Superior temporal gyrus (tissue), 1 donor: ENCODE data around the gene TTC29.
"Not testable (repeated sequence)": the region's sequence is repeated elsewhere in the genome, so short reads cannot be mapped to it uniquely, and the experiment has no call there.

Experiments used
- DNase-seq: peaks from one replicate; pipeline ENCODE4 v3.0.0-alpha.2; 2016; ENCODE audit errors: extremely low spot score

Gene TTC29

DNA sequence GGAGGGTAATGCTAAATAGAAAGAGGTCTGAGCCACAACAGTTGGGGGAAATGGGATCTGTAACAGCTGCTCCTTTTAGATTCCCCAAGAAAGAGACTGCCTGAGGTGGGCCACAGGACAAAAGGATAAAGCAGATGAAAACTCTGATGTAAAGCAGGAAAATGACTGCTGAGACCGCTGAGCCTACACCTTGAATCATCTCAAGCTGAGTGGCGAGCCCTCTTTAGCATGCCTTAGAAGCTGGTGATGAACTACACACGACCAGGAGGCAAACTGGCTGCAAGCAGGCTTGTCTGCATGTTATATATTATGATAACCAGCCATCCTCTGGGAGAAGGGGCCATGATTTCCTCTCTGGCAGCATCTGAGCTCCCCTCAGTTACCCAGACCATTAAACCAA lies 88.4 kb downstream of the TTC29 start:
- no peak for DNase-seq

DNA sequence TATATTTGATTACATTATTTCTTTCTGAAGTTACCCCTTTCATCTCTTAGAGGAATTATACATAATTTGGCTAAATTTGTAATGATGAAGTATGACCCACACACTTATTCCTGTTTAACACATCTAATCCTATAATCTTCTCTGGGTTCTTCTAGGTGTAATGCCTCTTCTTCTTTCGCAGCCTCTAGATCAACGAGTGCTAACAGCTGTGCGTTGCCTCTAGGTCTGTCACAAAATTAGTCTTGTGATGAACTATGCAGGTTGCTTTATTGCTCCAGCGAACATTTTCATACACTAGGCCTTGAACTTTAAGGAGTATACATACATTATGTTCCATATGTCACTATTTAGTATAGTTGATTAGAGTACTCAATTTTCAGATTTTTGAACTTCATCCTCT lies 89.9 kb downstream of the TTC29 start:
- no peak for DNase-seq

- no peak for DNase-seq
These were observed 93.3 kb downstream of the TTC29 start for GRCh38 chr4:146852360-146852759.

- no peak for DNase-seq
These were observed 98.3 kb downstream of the TTC29 start for GRCh38 chr4:146847345-146847744.

- DNase-seq = no peak
These were observed 98.8 kb downstream of the TTC29 start for GRCh38 chr4:146846882-146847281.

DNA sequence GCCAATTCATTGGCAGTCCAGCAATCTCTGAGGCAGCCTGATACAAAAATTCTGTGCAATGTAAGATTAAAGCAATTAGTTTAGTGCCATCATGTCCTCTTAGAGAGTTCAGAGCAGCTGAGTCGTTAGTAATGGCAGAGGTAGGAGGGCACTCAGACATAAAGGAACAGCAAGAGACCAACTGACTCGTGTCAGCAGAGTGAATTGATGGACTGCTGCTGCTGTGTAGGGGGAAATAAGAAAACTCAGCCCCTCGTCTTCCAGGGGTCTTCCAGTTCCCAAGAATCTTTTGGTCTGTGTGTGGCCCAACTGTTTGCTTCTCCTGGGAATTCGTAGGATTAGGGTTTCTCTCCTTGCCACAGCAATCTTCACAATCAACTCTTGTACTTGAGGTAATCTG lies 100.9 kb downstream of the TTC29 start:
- no peak for DNase-seq

DNA sequence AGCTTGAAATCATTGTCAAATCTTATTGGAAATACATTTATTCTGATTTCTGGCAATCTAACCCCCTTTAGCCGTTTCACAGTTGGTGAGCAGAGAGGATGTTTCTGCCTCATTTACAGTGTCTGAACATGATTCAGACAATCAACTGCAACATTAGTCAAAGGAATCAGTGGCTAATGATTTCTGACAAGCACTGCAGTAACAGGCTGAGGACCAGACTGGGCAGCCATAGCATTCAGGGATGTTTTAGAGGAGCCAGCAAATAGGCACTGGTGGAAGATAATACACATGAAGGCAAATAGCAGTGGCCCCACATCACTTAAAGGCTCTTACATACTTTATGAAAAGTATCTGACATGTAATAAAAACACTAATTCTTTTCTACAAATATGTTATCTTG lies 102.8 kb downstream of the TTC29 start:
- no peak for DNase-seq

DNA sequence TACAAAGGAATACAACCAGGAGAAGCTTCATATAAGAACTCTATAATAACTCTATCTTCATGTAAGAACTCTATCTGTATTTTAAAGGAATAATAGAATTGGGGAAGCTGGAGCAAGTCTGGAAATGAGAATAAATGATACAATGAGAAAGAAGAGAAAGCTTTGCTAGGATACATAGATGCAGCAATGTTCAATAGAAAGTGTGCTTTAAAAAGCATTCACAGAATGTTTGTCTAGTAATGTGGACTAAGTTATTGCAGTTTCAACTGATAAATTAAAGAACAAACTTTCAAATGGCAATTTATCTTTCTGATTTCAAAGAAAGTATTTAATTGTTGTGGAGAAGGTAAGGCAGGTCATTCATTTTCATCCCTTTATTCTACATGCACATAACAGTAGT lies 104.9 kb downstream of the TTC29 start:
- DNase-seq = no peak

DNA sequence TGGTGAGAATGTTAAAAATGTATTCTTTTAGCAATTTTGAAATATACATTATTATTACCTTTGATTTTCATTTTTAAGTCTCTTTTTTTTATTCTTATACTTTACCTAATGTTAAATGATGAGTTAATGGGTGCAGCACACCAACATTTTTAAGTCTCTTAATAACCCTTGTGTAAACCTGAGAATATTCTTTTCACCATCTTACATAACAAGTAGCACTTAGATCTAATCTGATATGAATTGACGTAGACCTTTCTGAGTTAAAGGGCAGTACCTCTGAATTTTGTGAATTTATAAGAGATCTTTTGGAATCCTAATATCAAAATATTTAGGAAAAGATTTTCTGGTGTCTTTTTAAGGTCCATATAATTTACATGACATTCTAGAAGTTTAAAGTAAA lies 110.6 kb downstream of the TTC29 start:
- no peak for DNase-seq

DNA sequence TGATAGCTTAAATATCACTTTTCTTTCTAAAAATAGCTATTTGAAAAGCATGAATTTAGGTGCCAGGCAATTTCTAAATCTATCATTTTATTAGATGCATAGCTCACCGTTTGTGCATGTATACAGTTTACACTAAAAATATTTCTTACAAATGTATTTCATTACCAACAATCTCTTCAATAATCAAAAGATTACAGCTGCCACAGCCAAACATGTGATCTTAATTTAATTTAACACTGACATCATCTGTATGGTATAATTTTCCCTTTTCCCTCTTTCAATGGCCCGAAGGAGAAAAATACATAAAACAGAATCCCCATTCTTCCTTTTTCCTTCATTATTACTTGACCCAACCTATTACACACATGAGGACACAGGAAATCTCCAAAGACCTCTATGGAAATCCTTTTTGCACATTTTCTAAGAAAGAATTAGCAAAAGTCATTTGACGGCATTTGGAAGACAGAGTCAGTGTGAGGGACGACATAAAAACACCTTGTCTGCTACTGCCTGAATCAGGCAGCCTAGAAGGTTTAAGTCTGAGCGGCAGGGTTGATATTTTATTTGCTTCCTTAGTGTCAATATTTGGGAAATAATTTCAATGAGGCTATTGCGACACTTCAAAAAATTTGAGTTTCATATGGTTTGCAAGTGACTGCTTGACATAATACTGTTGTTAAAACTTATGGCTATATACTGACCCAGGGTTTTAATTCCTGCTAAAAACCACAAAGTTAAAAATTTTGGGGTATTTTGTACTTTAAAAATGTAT lies 111.2 kb downstream of the TTC29 start:
- no peak for DNase-seq

GRCh38 chr4:146833530-146833929 lies 112.1 kb downstream of the TTC29 start:
- DNase-seq = no peak

DNA sequence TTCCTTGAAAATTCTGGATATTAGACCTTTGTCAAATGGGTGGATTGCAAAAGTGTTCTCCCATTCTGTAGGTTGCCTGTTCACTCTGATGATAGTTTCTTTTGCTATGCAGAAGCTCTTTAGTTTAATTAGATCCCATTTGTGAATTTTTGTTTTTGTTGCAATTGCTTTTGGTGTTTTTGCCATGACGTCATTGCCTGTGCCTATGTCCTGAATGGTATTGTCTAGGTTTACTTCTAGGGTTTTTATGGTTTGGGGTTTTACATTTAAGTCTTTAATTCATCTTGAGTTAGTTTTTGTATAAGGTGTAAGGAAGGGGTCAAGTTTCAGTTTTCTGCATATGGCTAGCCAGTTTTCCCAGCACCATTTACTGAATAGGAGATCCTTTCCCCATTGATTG lies 122.7 kb downstream of the TTC29 start:
- not testable (repeated sequence) for DNase-seq

- DNase-seq = no peak
These were observed 130.9 kb downstream of the TTC29 start for GRCh38 chr4:146814750-146815149.

DNA sequence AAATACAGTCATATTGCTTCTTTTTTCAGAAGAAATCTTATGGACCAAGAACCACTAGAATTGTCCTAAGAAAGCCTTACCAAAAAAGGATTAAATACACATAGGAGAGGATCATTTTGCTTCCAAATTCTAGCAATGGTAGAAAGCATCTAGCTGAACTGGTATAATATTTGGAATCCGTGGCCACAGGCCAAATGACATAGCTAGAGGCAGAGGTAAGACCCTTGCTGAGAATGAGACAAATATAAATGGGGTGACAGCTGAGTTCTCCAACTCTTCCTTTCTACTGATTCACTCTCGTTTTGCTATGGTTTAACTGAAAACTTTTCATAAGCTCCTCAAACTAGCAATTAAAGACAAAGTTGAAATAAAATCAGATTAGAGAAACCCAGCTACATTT lies 150.0 kb downstream of the TTC29 start:
- DNase-seq = no peak

DNA sequence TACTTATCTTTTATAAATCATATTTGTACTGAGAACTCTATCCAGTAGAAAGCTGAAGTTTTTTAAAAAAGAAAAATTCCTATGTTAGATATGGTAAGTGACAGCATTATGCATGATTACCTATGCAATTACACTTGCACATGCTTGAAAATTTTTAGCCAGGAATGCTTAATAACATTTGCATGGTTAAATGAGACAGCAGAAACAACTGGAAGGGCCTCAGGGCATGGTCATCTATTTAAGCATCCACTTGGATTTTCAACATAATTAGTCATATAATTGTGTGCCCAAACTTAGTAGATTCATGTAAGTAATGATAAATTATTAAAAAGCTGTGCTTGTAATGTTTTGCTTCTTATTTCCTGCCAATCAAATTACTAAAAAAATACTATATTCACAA lies 151.9 kb downstream of the TTC29 start:
- DNase-seq = no peak

- DNase-seq = no peak
These were observed 154.2 kb downstream of the TTC29 start for GRCh38 chr4:146791439-146791838.

DNA sequence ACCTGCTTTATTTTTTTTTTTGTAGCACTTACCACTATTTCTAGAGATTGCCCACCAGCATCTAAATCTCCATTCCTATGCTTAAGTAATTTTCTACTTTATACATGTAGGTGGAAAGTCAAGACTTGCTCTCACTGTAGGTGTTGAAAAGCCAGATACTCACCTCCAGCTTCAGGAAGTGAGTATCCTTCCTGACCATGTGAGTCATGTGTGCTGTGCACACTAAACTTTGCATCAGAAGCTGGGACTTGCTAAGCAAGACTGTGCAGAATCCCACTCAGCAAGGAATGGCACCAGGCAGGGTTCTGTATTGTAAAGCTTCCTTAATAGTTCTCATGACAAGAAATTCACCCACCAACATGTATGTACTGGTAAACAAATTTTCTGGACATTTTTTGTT lies 155.1 kb downstream of the TTC29 start:
- no peak for DNase-seq

- DNase-seq = no peak
These were observed 157.9 kb downstream of the TTC29 start for GRCh38 chr4:146787731-146788130.

DNA sequence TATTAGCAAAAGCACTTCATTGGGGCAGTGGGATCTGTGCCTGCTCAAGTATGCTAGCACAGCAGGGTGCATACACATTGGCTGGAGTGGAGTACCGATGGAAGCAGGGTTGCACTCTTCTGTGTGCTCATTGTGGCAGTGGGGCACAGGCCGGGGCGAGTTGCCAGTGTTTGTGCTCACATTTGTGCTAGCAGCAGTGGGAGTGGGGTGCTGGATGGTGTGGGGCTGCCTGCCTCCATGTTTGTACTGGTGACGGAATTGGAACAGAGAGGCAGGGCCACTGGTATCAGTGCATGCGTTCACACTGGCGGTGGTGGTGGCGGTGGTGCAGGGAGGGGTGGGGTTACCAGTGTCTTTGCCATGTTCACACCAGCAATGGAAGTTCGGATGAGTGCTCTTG lies 169.0 kb downstream of the TTC29 start:
- no peak for DNase-seq

GRCh38 chr4:146763560-146763959 lies 182.1 kb downstream of the TTC29 start:
- DNase-seq = no peak

DNA sequence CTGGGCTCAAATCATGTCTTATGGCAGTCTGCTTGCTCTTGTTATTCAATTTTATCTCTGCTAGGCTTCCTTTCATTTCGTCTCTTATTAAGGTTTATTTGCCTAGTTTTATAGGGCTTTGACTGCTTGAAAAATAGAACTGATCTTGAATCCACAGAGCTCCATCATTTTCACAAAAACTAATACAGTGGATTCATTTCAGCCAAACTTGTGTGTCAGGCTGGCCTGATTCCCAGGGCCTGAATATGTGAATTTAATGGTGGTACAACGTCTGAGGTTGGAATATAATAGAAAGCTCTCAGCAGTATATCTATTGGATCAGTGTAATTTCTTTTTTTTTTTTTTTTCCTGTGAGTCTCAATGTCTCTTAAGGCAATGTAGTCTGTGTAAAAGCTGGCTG lies 183.6 kb downstream of the TTC29 start:
- no peak for DNase-seq

GRCh38 chr4:146742416-146742815 lies 203.2 kb downstream of the TTC29 start:
- DNase-seq = no peak

- no peak for DNase-seq
These were observed 206.5 kb downstream of the TTC29 start for GRCh38 chr4:146739182-146739581.

DNA sequence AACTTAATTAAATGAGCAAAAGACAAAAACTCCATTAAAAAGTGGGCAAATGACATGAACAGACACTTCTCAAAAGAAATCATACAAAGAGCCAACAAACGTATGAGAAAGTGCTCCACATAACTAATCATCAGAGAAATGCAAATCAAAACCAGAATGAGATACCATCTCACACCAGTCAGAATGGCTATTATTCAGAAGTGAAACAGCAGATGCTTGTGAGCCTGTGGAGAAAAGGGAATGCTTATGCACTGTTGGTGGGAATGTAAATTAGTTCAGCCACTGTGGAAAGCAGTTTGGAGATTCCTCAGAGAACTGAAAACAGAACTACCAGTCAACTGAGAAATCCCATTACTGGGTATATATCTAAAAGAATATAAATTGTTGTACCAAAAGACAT lies 222.1 kb downstream of the TTC29 start:
- not testable (repeated sequence) for DNase-seq
